ENCODE results near the gene GFRA4.

GFRA4 gene

GRCh38 chr20:3663031-3663701 is at the start of gene GFRA4:
GFRA4 (minus strand) TSS chr20:3663399; CDS start chr20:3663399, 0 bp downstream.
- DNase-seq, result peak; percentile 33

- DNase-seq, result no peak
Observed at GRCh38 chr20:3712279-3712873, 49.2 kb upstream of the GFRA4 start, which contains the start of gene SIGLEC1. SIGLEC1 (minus strand) TSS chr20:3712600; CDS start chr20:3707128, 5,472 bp downstream.

- no peak for DNase-seq
Observed at GRCh38 chr20:3711484-3711941, 48.3 kb upstream of the GFRA4 start.

- no peak for DNase-seq
Observed at GRCh38 chr20:3710703-3711483, 47.7 kb upstream of the GFRA4 start.

GRCh38 chr20:3710011-3710466 is 46.8 kb upstream of the GFRA4 start:
- no peak for DNase-seq

GRCh38 chr20:3707508-3707899 is 44.3 kb upstream of the GFRA4 start:
- no peak for DNase-seq

- DNase-seq, result no peak
Observed at GRCh38 chr20:3706774-3707507, 43.7 kb upstream of the GFRA4 start.

GRCh38 chr20:3705970-3706739 is 43.0 kb upstream of the GFRA4 start:
- DNase-seq, result no peak

GRCh38 chr20:3705491-3705969 is 42.3 kb upstream of the GFRA4 start:
- no peak for DNase-seq

GRCh38 chr20:3704087-3704486 is 40.9 kb upstream of the GFRA4 start:
- no peak for DNase-seq

- DNase-seq, result no peak
Observed at GRCh38 chr20:3702611-3703391, 39.6 kb upstream of the GFRA4 start.

GRCh38 chr20:3701061-3701998 is 38.1 kb upstream of the GFRA4 start:
- no peak for DNase-seq

- DNase-seq, result no peak
Observed at GRCh38 chr20:3699037-3699436, 35.8 kb upstream of the GFRA4 start.

GRCh38 chr20:3698591-3699001 is 35.4 kb upstream of the GFRA4 start:
- DNase-seq, result no peak

GRCh38 chr20:3697588-3698305 is 34.5 kb upstream of the GFRA4 start:
- no peak for DNase-seq

- DNase-seq, result no peak
Observed at GRCh38 chr20:3696745-3697587, 33.8 kb upstream of the GFRA4 start.

- no peak for DNase-seq
Observed at GRCh38 chr20:3696200-3696599, 33.0 kb upstream of the GFRA4 start.

GRCh38 chr20:3694864-3695263 is 31.7 kb upstream of the GFRA4 start:
- no peak for DNase-seq

Measured in NCI-H187 treated with DMSO at 0.1 percent for 48 hours (cell line).